Measurements from ENCODE around the gene MGP.

MGP gene

GRCh38 chr12:14873440-14874185, 12.0 kb downstream of the MGP start:
- no peak for TF ChIP-seq CTCF (conservative IDR thresholded peaks at IDR 0.05; ENCODE audit: low read depth, low read length)
- Histone ChIP-seq H3K4me2 (no peak overlapping the region), H2AFZ (ENCODE audit: low read depth) (no peak overlapping the region), H4K20me1 (ENCODE audit: insufficient read depth) (no peaks in the 10 kb centered on the region), H3K36me3 (ENCODE audit: insufficient read depth) (no peaks in the 10 kb centered on the region), H3K4me1 (ENCODE audit: low read depth, poor library complexity, severe bottlenecking) (no peaks in the 10 kb centered on the region), H3K4me3 (IDR thresholded peaks at IDR 0.05; ENCODE audit: insufficient read depth, low read depth, low read length) (no peak overlapping the region), H3K27ac (no peak overlapping the region), H3K9ac (no peak overlapping the region), H3K27me3 (ENCODE audit: insufficient read depth, low read depth) (no peaks in the 10 kb centered on the region), H3K79me2 (ENCODE audit: insufficient read depth, low read depth) (no peaks in the 10 kb centered on the region)

- Histone ChIP-seq H3K9ac (no peak overlapping the region), H3K36me3 (ENCODE audit: insufficient read depth) (no peaks in the 10 kb centered on the region), H3K4me1 (ENCODE audit: low read depth, poor library complexity, severe bottlenecking) (no peaks in the 10 kb centered on the region), H3K27ac (no peak overlapping the region), H3K79me2 (ENCODE audit: insufficient read depth, low read depth) (no peaks in the 10 kb centered on the region), H4K20me1 (ENCODE audit: insufficient read depth) (no peaks in the 10 kb centered on the region), H2AFZ (ENCODE audit: low read depth) (no peak overlapping the region), H3K4me2 (no peak overlapping the region), H3K4me3 (IDR thresholded peaks at IDR 0.05; ENCODE audit: insufficient read depth, low read depth, low read length) (no peak overlapping the region), H3K27me3 (ENCODE audit: insufficient read depth, low read depth) (no peaks in the 10 kb centered on the region)
- no peak for TF ChIP-seq CTCF (conservative IDR thresholded peaks at IDR 0.05; ENCODE audit: low read depth, low read length)
Observed at GRCh38 chr12:14871886-14872285, 13.8 kb downstream of the MGP start.

GRCh38 chr12:14871247-14871646, 14.4 kb downstream of the MGP start:
- Histone ChIP-seq H3K36me3 (ENCODE audit: insufficient read depth) (no peaks in the 10 kb centered on the region), H3K4me3 (IDR thresholded peaks at IDR 0.05; ENCODE audit: insufficient read depth, low read depth, low read length) (no peak overlapping the region), H3K79me2 (ENCODE audit: insufficient read depth, low read depth) (no peaks in the 10 kb centered on the region), H2AFZ (ENCODE audit: low read depth) (no peak overlapping the region), H3K27ac (no peak overlapping the region), H3K9ac (no peak overlapping the region), H3K4me2 (no peak overlapping the region), H4K20me1 (ENCODE audit: insufficient read depth) (no peaks in the 10 kb centered on the region), H3K4me1 (ENCODE audit: low read depth, poor library complexity, severe bottlenecking) (no peaks in the 10 kb centered on the region), H3K27me3 (ENCODE audit: insufficient read depth, low read depth) (no peaks in the 10 kb centered on the region)
- no peak for TF ChIP-seq CTCF (conservative IDR thresholded peaks at IDR 0.05; ENCODE audit: low read depth, low read length)

DNA sequence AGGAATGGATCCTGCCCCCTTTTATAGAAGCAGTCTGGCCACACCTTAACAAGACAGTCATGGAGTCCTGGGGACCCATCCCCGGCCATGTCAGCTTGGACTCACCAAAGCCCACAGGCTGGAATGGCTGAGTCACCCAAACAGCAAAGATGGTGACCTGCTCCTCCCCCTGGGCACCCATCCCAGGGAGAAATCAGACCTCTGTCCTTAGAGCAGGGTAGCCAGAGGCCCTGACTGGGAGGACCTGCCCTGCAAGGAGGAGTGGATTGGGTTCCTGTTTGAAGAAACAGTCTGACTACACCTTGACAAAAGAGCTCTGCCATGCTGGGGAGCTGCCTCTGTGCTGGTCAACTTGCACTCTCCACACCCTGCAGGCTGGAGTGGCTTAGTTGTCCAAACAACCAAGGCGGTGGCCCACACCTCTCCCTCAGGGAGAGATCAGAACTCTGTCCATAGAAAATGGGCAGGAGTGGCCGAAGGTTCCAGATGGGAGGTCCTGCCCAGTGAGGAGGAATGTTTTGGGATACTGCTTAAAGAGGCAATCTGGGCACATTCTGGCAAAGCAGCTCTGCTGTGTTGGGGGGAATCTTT, 16.6 kb downstream of the MGP start:
- Histone ChIP-seq H2AFZ (ENCODE audit: low read depth) (no peak overlapping the region), H3K27ac (no peak overlapping the region), H3K4me3 (IDR thresholded peaks at IDR 0.05; ENCODE audit: insufficient read depth, low read depth, low read length) (no peak overlapping the region), H4K20me1 (ENCODE audit: insufficient read depth) (no peaks in the 10 kb centered on the region), H3K27me3 (ENCODE audit: insufficient read depth, low read depth) (no peaks in the 10 kb centered on the region), H3K36me3 (ENCODE audit: insufficient read depth) (no peaks in the 10 kb centered on the region), H3K79me2 (ENCODE audit: insufficient read depth, low read depth) (no peaks in the 10 kb centered on the region), H3K4me1 (ENCODE audit: low read depth, poor library complexity, severe bottlenecking) (no peaks in the 10 kb centered on the region), H3K4me2 (no peak overlapping the region), H3K9ac (no peak overlapping the region)
- no peak for TF ChIP-seq CTCF (conservative IDR thresholded peaks at IDR 0.05; ENCODE audit: low read depth, low read length)
